Activated CD4-positive, alpha-beta T cell treated with anti-CD3 and anti-CD28 coated beads, Interleukin-2, amount 10 ng/mL, durations not matched to agents 24 days and 14 days (primary cell): Measurements from ENCODE around the gene LAMC1. TPM values are rescaled to one million over a fixed set of nuclear protein-coding genes. Genes with fewer than 3 reads are reported as not detected.
"Not testable (repeated sequence)": the region's sequence is repeated elsewhere in the genome, so short reads cannot be mapped to it uniquely, and the experiment has no call there.

Source experiments
- DNase-seq: peaks from one replicate; pipeline ENCODE4 v3.0.0; 2022
- H3K27ac Mint-ChIP-seq: one replicate; pipeline ENCODE4 v1.8.0; 2022; ENCODE audit warnings: mild to moderate bottlenecking, mixed read lengths
- H3K27me3 Mint-ChIP-seq: one replicate; pipeline ENCODE4 v1.8.0; 2022; ENCODE audit warnings: mixed read lengths
- H3K36me3 Mint-ChIP-seq: one replicate; pipeline ENCODE4 v1.8.0; 2022; ENCODE audit warnings: low read depth, mild to moderate bottlenecking, mixed read lengths
- H3K4me1 Mint-ChIP-seq: one replicate; pipeline ENCODE4 v1.8.0; 2021; ENCODE audit warnings: mixed read lengths
- H3K4me3 Mint-ChIP-seq: one replicate; pipeline ENCODE4 v1.8.0; 2022; ENCODE audit warnings: mild to moderate bottlenecking, moderate library complexity, mixed read lengths
- H3K9me3 Mint-ChIP-seq: one replicate; pipeline ENCODE4 v1.8.0; 2021; ENCODE audit warnings: mixed read lengths
- intact Hi-C: fragments of 100-400 bp; cut with micrococcal nuclease; formaldehyde crosslinking; loops from one replicate; pipeline ENCODE4 v1.15.1; 2023
- total RNA-seq: library from RNA; stranded (reverse); gene quantifications from 2 replicates; pipeline ENCODE4 v1.2.3, GENCODE V29; 2022

LAMC1 gene
- total RNA-seq, 1 donor from 2014 or later, result 0.30 TPM

DNA sequence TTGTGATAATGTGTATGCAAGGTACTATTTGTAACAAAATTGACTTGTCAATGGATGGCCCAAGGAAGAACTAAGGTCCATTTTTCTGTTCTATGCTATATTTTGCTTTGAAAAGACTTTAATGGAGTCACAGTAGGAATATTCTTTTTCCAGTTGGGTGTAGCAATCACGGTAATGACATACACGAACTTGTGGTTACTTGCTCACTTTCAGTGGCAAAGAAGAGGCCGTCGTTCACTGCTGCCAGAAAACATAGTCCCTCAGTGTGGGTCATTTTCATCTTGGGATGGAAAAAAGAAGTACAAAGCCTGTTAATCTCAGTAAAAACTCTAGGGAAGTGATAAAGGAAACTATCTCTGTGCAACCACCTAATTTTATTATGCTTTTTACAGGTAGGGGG is 115.1 kb downstream of the LAMC1 start:
- H3K9me3 Mint-ChIP-seq, result no peaks in the 10 kb centered on the region
- DNase-seq, result no peak
- peaks cover 18% of the 10 kb centered on the region for H3K27me3 Mint-ChIP-seq
- H3K4me1 Mint-ChIP-seq, result no peaks in the 10 kb centered on the region
- H3K27ac Mint-ChIP-seq, result no peak overlapping the region
- no peak overlapping the region for H3K4me3 Mint-ChIP-seq
- H3K36me3 Mint-ChIP-seq, result no peaks in the 10 kb centered on the region
- intact Hi-C loops, result no loop called here

DNA sequence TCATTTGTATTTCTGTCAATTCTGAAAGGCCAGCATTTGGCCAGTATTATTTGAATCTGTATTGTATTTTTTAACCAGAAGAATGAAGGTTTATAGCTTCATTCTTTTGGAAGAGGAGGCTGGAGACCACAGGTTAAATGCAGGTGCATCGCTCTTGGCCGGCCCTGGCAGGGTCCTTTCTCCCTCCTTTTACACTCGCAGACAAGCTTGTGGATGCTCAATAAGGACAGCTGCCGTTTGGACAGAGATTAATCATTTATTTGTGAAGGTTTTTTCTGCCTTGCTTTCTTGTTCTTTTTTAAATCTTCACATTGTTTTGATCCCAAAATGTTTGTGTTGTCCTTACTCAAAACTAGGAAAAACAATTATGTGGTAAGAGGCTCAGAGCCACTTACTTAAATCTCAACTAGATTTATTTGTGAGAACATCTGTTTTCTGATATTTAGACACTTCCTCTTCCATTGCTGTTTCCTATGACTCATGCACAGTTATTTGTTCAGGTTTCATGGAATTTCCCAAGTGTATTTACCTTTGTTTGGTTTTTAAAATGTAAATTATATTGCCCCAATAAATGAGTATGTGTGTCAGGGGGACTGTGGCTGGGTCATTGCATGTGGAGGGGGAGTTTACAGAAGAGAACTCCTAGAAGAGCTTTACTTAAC is 116.2 kb downstream of the LAMC1 start:
- Mint-ChIP-seq H3K4me1 (no peaks in the 10 kb centered on the region), H3K4me3 (no peak overlapping the region), H3K27ac (no peak overlapping the region), H3K9me3 (no peaks in the 10 kb centered on the region), H3K27me3 (peaks cover 19% of the 10 kb centered on the region), H3K36me3 (no peaks in the 10 kb centered on the region)
- intact Hi-C loops, result no loop called here
- no peak for DNase-seq

DNA sequence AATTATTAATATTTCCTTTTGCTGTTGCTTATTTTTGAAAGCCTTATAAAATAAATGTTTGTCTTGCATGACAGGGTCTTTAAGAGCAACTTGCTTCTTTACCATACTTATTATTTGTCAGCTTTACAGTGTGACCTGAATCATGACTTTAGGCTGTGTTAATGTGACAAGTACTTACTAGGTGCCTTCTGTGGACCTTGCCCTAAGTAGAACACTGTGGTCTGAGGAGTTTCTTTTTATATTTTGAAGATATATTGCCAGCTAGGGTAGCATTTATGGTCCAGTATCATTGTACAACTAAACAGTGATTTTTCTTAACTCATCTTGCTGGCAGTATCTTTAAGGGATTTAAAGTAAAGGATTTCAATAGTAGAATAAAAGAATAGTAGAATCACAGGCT is 117.4 kb downstream of the LAMC1 start:
- Mint-ChIP-seq H3K4me3 (no peak overlapping the region), H3K9me3 (no peaks in the 10 kb centered on the region), H3K4me1 (no peaks in the 10 kb centered on the region), H3K36me3 (no peaks in the 10 kb centered on the region), H3K27me3 (peaks cover 18% of the 10 kb centered on the region), H3K27ac (no peak overlapping the region)
- intact Hi-C loops, result no loop called here
- no peak for DNase-seq

DNA sequence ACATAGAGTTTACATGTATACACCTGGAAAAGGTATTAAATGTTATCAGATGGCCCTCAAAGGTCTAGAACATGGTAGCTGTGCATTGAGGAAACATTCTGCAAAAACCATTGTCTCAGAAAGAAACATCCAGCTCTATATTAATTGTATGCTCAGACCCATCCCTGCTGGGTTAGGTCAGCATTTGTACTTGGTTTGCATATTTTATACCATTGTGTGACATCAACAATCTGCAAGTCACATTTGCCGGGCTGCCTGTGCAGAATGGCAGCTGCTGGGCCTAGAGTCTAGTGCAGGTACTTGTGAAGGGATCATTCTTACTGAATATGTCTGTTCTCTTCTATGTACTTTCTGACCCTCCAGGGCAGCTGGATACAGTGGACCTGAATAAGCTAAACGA is 119.0 kb downstream of the LAMC1 start:
- no peaks in the 10 kb centered on the region for H3K36me3 Mint-ChIP-seq
- no peaks in the 10 kb centered on the region for H3K9me3 Mint-ChIP-seq

DNA sequence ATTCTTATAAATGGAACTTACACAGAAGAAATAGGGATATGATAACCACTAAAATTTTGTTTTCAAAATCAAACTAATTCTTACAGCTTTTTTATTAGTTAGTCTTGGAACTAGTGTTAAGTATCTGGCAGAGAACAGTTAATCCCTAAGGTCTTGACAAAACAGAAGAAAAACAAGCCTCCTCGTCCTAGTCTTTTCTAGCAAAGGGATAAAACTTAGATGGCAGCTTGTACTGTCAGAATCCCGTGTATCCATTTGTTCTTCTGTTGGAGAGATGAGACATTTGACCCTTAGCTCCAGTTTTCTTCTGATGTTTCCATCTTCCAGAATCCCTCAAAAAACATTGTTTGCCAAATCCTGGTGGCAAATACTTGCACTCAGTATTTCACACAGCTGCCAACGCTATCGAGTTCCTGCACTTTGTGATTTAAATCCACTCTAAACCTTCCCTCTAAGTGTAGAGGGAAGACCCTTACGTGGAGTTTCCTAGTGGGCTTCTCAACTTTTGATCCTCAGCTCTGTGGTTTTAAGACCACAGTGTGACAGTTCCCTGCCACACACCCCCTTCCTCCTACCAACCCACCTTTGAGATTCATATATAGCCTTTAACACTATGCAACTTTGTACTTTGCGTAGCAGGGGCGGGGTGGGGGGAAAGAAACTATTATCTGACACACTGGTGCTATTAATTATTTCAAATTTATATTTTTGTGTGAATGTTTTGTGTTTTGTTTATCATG is 120.5 kb downstream of the LAMC1 start:
- DNase-seq, result no peak
- Mint-ChIP-seq H3K27me3 (peaks cover 15% of the 10 kb centered on the region), H3K27ac (no peak overlapping the region), H3K36me3 (no peaks in the 10 kb centered on the region), H3K4me1 (no peaks in the 10 kb centered on the region), H3K4me3 (no peak overlapping the region), H3K9me3 (no peaks in the 10 kb centered on the region)
- intact Hi-C loops, result no loop called here

More for the DNA sequence above, 119.0 kb downstream of the LAMC1 start:
- Mint-ChIP-seq H3K27ac (no peak overlapping the region), H3K4me3 (no peak overlapping the region), H3K4me1 (no peaks in the 10 kb centered on the region), H3K27me3 (peaks cover 15% of the 10 kb centered on the region)
- no peak for DNase-seq
- intact Hi-C loops, result no loop called here

DNA sequence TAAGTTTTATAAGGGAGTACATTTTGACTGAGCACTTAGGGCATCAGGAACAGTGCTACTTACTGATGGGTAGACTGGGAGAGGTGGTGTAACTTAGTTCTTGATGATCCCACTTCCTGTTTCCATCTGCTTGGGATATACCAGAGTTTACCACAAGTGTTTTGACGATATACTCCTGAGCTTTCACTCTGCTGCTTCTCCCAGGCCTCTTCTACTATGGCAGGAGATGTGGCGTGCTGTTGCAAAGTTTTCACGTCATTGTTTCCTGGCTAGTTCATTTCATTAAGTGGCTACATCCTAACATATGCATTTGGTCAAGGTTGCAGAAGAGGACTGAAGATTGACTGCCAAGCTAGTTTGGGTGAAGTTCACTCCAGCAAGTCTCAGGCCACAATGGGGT is 121.5 kb downstream of the LAMC1 start:
- H3K27ac Mint-ChIP-seq, result no peak overlapping the region
- H3K9me3 Mint-ChIP-seq, result no peaks in the 10 kb centered on the region
- intact Hi-C loops, result no loop called here
- H3K4me3 Mint-ChIP-seq, result no peak overlapping the region
- no peaks in the 10 kb centered on the region for H3K36me3 Mint-ChIP-seq
- H3K4me1 Mint-ChIP-seq, result no peaks in the 10 kb centered on the region
- no peak for DNase-seq
- H3K27me3 Mint-ChIP-seq, result peaks cover 15% of the 10 kb centered on the region

DNA sequence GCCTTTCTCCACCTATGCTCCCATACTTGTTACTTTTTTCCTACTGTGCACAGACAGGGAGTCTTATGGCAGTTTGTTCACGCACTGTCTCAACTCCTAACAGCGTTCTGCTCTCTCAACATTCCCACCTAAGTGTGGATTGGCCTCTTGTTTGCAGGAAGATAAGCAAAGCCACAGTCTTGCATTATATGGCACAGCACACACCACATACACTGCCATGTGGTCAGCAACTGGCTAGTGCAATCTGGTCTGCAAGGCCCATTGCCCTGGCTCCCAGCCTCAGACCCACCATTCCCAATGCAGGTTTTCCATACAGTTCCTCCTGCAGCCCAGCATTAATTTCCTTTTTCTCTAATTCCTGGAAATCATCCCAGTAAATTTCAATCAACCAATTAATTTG is 124.5 kb downstream of the LAMC1 start:
- H3K9me3 Mint-ChIP-seq, result no peaks in the 10 kb centered on the region
- no peak overlapping the region for H3K4me3 Mint-ChIP-seq
- no peak overlapping the region for H3K27ac Mint-ChIP-seq
- intact Hi-C loops, result no loop called here
- no peaks in the 10 kb centered on the region for H3K36me3 Mint-ChIP-seq
- peaks cover 10% of the 10 kb centered on the region for H3K27me3 Mint-ChIP-seq
- no peaks in the 10 kb centered on the region for H3K4me1 Mint-ChIP-seq
- DNase-seq, result no peak

DNA sequence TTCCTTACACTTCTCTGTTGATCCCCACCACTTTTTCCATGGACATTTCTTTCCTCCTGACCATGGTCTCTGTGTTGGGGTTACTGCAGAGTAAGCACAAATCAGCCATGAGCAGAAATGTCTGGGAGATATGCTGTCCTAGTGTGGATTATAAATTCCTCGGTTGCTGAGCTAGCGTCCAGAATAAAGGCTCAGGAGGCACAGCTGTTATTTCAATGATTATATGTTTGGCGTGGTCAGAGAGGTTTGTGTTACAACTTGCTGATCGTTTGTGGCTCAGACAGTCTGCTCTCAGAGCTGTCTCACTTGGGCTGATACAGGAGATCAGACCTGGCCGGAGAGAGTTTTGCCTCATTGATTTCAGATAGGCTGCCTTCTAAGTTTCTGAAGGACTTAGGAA is 125.4 kb downstream of the LAMC1 start:
- intact Hi-C loops, result no loop called here
- H3K4me3 Mint-ChIP-seq, result no peak overlapping the region
- H3K9me3 Mint-ChIP-seq, result no peaks in the 10 kb centered on the region
- H3K27ac Mint-ChIP-seq, result no peak overlapping the region
- H3K4me1 Mint-ChIP-seq, result no peaks in the 10 kb centered on the region
- peaks cover 11% of the 10 kb centered on the region for H3K27me3 Mint-ChIP-seq
- DNase-seq, result no peak
- H3K36me3 Mint-ChIP-seq, result no peaks in the 10 kb centered on the region

DNA sequence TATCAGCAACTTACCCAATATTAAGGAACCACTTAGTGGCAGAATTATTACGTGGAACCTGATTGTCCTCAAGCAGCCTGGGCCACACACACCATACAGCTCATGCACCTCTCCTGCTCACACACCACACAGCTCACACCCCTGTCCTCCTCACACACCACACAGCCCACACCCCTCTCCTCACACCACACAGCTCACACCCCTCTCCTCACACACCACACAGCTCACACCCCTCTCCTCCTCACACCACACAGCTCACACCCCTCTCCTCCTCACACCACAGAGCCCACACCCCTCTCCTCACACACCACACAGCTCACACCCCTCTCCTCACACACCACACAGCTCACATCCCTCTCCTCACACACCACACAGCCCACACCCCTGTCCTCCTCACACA is 126.1 kb downstream of the LAMC1 start:
- H3K36me3 Mint-ChIP-seq, result no peaks in the 10 kb centered on the region

DNA sequence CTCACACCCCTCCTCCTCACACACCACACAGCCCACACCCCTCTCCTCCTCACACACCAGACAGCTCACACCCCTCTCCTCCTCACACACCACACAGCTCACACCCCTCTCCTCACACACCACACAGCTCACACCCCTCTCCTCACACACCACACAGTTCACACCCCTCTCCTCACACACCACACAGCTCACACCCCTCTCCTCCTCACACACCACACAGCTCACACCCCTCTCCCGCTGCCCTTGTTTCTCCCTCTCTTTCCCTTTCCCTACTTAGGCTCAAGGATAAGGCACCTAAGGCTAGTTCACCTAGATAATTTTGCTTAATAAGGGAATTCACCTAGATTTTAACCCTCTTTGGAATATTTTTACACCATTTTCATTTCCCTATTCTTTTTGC is 126.8 kb downstream of the LAMC1 start:
- H3K4me3 Mint-ChIP-seq, DNase-seq, H3K36me3 Mint-ChIP-seq, intact Hi-C loops, H3K27me3 Mint-ChIP-seq, H3K27ac Mint-ChIP-seq, H3K4me1 Mint-ChIP-seq, H3K9me3 Mint-ChIP-seq: not testable (repeated sequence)

More for the DNA sequence above, 126.1 kb downstream of the LAMC1 start:
- Mint-ChIP-seq H3K9me3 (no peaks in the 10 kb centered on the region), H3K27ac (no peak overlapping the region), H3K4me1 (no peaks in the 10 kb centered on the region), H3K4me3 (no peak overlapping the region), H3K27me3 (peaks cover 9% of the 10 kb centered on the region)
- intact Hi-C loops, result no loop called here
- no peak for DNase-seq

DNA sequence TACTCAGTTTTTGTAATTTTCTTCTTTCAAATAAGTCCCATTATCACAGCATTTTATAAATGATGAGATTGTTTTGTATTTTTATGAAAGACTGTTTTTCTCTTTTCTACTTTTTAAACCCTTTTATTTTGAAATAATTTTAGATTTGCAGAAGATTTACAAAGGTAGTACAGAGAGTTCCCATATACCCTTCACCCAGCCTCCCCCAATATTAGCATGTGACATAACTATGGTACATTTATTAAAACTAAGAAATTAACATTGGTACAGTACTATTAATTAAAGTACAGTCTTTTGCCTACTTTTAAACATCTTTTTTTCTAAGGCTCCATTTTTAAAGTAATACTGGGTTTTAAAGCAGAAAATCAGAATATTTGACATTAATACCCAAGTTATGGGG is 127.2 kb downstream of the LAMC1 start:
- intact Hi-C loops, result no loop called here
- Mint-ChIP-seq H3K9me3 (no peaks in the 10 kb centered on the region), H3K4me3 (no peak overlapping the region), H3K36me3 (no peaks in the 10 kb centered on the region), H3K4me1 (no peaks in the 10 kb centered on the region), H3K27me3 (peaks cover 7% of the 10 kb centered on the region), H3K27ac (no peak overlapping the region)
- DNase-seq, result no peak

DNA sequence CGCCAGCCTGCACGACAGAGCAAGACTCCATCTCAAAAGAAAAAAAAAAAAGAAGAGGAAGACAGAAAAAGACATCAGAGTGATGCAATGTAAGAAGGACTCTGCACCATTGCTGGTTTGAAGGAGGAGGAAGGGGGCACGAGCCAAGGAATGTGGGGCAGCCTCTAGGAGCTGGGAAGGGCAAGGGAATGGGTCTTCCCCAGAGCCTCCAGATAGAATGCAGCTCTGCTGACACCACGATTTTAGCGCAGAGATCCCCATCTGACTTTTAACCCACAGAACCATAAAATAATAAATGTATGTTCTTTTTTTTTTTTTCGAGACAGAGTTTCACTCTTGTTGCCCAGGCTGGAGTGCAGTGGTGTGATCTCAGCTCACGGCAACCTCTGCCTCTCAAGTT is 129.0 kb downstream of the LAMC1 start:
- Mint-ChIP-seq H3K27ac (no peak overlapping the region), H3K9me3 (no peaks in the 10 kb centered on the region), H3K4me3 (no peak overlapping the region), H3K4me1 (no peaks in the 10 kb centered on the region), H3K36me3 (no peaks in the 10 kb centered on the region), H3K27me3 (peaks cover 13% of the 10 kb centered on the region)
- intact Hi-C loops, result no loop called here
- DNase-seq, result no peak

DNA sequence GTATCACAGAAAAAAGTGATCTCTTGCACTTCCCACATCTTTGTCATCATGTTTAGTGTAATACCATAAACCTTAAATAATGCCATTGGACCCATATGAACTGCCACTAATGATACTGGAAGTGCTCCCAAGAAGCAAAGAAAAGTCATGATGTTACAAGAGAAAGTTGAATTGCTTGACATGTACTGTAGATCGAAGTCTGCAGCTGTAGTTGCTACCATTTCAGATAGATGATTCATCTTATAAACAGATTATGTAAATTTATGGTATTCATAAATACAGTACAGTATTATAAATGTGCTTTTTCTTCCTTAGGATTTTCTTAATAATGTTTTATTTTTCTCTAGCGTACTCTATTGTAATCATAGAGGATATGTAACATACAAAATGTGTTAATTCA is 132.7 kb downstream of the LAMC1 start:
- Mint-ChIP-seq H3K36me3 (no peaks in the 10 kb centered on the region), H3K27ac (no peak overlapping the region), H3K27me3 (peaks cover 8% of the 10 kb centered on the region), H3K9me3 (no peaks in the 10 kb centered on the region), H3K4me3 (no peak overlapping the region), H3K4me1 (no peaks in the 10 kb centered on the region)
- no peak for DNase-seq
- intact Hi-C loops, result no loop called here

DNA sequence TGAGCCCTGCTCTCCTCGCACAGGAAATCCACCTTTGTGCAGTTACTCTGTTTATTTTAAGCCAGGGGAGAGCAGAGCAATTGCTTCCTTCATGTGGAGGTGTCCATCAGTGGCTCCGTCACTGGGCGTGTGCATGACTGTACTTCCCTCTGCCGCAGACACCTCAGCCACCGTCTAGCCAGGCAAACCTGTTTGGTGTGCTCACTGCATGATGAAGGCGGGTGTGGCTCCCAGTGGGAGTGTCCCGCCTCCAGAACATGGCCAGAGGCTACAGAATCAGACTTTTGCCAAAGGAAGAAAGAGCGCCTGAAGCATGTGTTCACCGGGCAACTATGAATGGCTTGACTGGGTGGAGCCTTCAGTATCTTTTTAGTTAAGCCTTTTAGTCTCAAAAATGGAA is 136.7 kb downstream of the LAMC1 start:
- DNase-seq, result no peak
- Mint-ChIP-seq H3K4me3 (no peak overlapping the region), H3K27me3 (peaks cover 6% of the 10 kb centered on the region), H3K9me3 (no peaks in the 10 kb centered on the region), H3K27ac (no peak overlapping the region), H3K36me3 (no peaks in the 10 kb centered on the region), H3K4me1 (no peaks in the 10 kb centered on the region)
- intact Hi-C loops, result no loop called here

DNA sequence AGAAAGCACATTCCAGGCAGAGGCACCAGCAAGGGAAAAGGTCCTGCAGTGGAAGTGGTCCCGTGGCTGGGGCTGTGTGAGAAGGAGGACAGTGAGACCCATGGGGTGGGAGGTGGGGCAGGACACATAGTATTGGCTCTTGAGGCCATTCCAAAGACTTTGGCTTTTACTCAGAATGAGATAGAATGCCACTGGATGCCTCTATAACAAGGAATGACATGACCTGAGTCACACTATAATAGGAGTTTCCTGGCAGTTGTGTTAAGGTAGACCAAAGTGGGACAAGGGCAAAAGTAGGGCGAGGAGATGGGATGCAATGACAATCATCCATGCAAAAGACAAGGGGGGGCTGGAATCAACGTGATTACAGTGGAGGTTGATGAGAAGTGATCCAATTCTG is 138.2 kb downstream of the LAMC1 start:
- H3K9me3 Mint-ChIP-seq, result no peaks in the 10 kb centered on the region
- DNase-seq, result no peak

More for the DNA sequence above, 138.2 kb downstream of the LAMC1 start:
- no peak overlapping the region for H3K4me3 Mint-ChIP-seq
- no peaks in the 10 kb centered on the region for H3K27me3 Mint-ChIP-seq
- no peak overlapping the region for H3K27ac Mint-ChIP-seq
- no peaks in the 10 kb centered on the region for H3K36me3 Mint-ChIP-seq
- no peaks in the 10 kb centered on the region for H3K4me1 Mint-ChIP-seq
- intact Hi-C loops, result no loop called here
